ENCODE data around the gene BAZ1A. TPM values are rescaled to one million over a fixed set of nuclear protein-coding genes. Genes with fewer than 3 reads are reported as not detected.
"Not testable (repeated sequence)": the region's sequence is repeated elsewhere in the genome, so short reads cannot be mapped to it uniquely, and the experiment has no call there.

BAZ1A gene
- total RNA-seq, 1 donor from 2014 or later = 39.7 TPM

GRCh38 chr14:34853041-34853440 lies 22.1 kb downstream of the BAZ1A start:
- no peak for DNase-seq (ENCODE audit: low spot score)

- no peak for DNase-seq (ENCODE audit: low spot score)
Observed at GRCh38 chr14:34851395-34851794, 23.8 kb downstream of the BAZ1A start.

- no peak for DNase-seq (ENCODE audit: low spot score)
Observed at GRCh38 chr14:34845869-34846268, 29.3 kb downstream of the BAZ1A start.

GRCh38 chr14:34843011-34843554 lies 32.1 kb downstream of the BAZ1A start:
- peak; percentile 40 for DNase-seq (ENCODE audit: low spot score)

- DNase-seq (ENCODE audit: low spot score) = no peak
Observed at GRCh38 chr14:34837801-34838322, 37.3 kb downstream of the BAZ1A start.

GRCh38 chr14:34835312-34835711 lies 39.8 kb downstream of the BAZ1A start:
- DNase-seq (ENCODE audit: low spot score) = no peak

- DNase-seq (ENCODE audit: low spot score) = no peak
Observed at GRCh38 chr14:34833549-34834523, 41.3 kb downstream of the BAZ1A start.

GRCh38 chr14:34826661-34827060 lies 48.5 kb downstream of the BAZ1A start:
- DNase-seq (ENCODE audit: low spot score) = no peak

GRCh38 chr14:34824826-34825225 lies 50.3 kb downstream of the BAZ1A start:
- no peak for DNase-seq (ENCODE audit: low spot score)

GRCh38 chr14:34824256-34824655 lies 50.9 kb downstream of the BAZ1A start:
- no peak for DNase-seq (ENCODE audit: low spot score)

- DNase-seq (ENCODE audit: low spot score) = no peak
Observed at GRCh38 chr14:34817768-34818167, 57.4 kb downstream of the BAZ1A start.

GRCh38 chr14:34810028-34810427 lies 65.1 kb downstream of the BAZ1A start:
- no peak for DNase-seq (ENCODE audit: low spot score)

- DNase-seq (ENCODE audit: low spot score) = no peak
Observed at GRCh38 chr14:34806257-34806656, 68.9 kb downstream of the BAZ1A start.

- no peak for DNase-seq (ENCODE audit: low spot score)
Observed at GRCh38 chr14:34804933-34805332, 70.2 kb downstream of the BAZ1A start.

- DNase-seq (ENCODE audit: low spot score) = not testable (repeated sequence)
Observed at GRCh38 chr14:34798861-34799260, 76.3 kb downstream of the BAZ1A start.

GRCh38 chr14:34797747-34798583 lies 77.2 kb downstream of the BAZ1A start:
- no peak for DNase-seq (ENCODE audit: low spot score)

GRCh38 chr14:34796902-34797301 lies 78.3 kb downstream of the BAZ1A start:
- no peak for DNase-seq (ENCODE audit: low spot score)

GRCh38 chr14:34794941-34795340 lies 80.2 kb downstream of the BAZ1A start:
- DNase-seq (ENCODE audit: low spot score) = no peak

- DNase-seq (ENCODE audit: low spot score) = no peak
Observed at GRCh38 chr14:34794217-34794616, 80.9 kb downstream of the BAZ1A start.

- no peak for DNase-seq (ENCODE audit: low spot score)
Observed at GRCh38 chr14:34792598-34792997, 82.6 kb downstream of the BAZ1A start.

- no peak for DNase-seq (ENCODE audit: low spot score)
Observed at GRCh38 chr14:34785223-34786006, 89.7 kb downstream of the BAZ1A start.
